Stimulated activated CD8-positive, alpha-beta memory T cell treated with anti-CD3 and anti-CD28 coated beads, Interleukin-4, amount 100 ng/mL, for 4 hours (primary cell): ENCODE measurements around the gene IL18R1.
A peak's percentile ranks its signal among the peaks of the same experiment; 100 is the strongest.
"Not testable (repeated sequence)": the region's sequence is repeated elsewhere in the genome, so short reads cannot be mapped to it uniquely, and the experiment has no call there.

Experiments
- DNase-seq, 2 donors: peaks; one replicate each; pipeline ENCODE4 v3.0.0-alpha.2; 2020; ENCODE audit warnings: low read depth in 2 of 2, low spot score in 1 of 2

The IL18R1 gene

GRCh38 chr2:102355526-102356380 lies at the start of gene IL18R1:
TSS of gene IL18R1 (plus strand) at chr2:102355796. CDS start at chr2:102362661, 6,865 bp downstream.
- peak; percentile 32 to 64 for DNase-seq

- no peak for DNase-seq
Observed at GRCh38 chr2:102306125-102306524, 49.5 kb upstream of the IL18R1 start.

DNA sequence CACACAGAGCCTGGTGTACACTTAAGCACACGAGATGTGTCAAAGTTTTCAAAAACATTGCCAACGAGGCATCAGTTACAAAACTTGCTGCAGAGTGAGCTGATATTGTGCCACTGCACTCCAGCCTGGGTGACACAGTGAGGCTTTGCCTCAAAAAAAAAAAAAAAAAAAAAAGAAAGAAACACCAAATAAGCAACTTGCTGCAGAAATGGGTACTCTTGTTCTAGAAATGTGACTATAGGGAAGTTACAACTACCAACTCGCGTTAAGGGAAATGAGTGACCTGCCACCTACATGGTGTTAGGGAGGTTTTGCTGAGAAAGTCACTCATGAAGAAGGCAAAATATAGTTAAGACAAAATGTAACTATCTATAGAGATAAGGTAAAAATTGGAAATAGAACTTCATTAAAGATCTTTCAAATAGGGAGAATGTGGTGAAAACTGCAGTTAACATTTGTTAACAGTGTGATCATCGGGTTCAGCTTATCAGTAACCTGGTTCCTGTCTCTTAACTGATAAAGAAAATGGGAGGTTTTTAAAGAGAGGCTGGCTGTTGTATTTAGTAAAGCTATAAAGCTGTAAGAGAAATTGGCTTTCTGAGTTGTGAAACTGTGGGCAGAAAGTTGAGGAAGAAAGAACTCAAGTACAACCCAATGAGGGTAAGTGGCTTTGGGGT lies 44.5 kb upstream of the IL18R1 start, which contains the start of gene IL1RL1:
IL1RL1 (plus strand) TSS at position 600 of the 677 bp plus-strand sequence. CDS start 26,702 bp downstream, outside the sequence.
- no peak for DNase-seq

GRCh38 chr2:102313025-102313424 lies 42.6 kb upstream of the IL18R1 start:
- DNase-seq = no peak

- DNase-seq = no peak
Observed at GRCh38 chr2:102313471-102313870, 42.1 kb upstream of the IL18R1 start.

- DNase-seq = no peak
Observed at GRCh38 chr2:102313950-102314349, 41.6 kb upstream of the IL18R1 start.

DNA sequence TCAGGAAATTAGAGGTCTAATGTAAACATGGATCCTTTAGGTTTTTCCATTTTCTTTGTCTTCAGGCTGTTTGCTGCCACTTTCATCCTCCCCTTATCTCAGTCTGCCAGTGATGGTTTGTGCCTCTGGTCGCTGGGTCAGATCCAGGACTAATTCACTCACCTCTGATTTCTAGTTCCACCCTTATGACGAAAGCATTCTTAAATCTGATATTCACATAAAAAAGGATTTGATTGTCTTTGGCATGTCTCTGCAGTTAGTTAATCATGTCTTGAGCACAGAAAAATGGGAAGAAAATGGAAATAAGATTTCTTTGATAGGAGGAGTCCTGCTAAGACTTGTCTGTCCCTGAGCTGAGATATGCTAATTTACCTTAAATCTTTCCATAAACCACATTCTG lies 39.7 kb upstream of the IL18R1 start:
- DNase-seq = no peak

DNA sequence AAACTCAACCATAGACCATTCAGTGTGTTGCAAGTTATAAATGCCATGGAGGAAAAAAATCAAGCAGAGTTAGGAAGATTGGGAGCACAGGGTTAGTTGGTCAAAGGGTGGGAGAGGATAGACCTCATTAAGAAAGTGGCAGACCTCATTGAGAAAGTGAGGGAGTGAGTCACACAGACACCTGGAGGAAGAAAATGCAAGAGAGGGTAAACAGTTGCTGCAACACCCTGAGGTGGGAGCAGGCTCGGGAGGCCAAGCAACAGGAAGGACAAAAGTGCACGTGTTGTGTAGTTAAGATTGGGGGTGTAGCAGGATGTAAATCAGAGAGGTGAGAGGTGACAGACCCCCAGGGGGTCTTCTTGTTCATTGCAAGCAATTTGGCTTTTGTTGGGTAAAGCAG lies 37.9 kb upstream of the IL18R1 start:
- DNase-seq = no peak

DNA sequence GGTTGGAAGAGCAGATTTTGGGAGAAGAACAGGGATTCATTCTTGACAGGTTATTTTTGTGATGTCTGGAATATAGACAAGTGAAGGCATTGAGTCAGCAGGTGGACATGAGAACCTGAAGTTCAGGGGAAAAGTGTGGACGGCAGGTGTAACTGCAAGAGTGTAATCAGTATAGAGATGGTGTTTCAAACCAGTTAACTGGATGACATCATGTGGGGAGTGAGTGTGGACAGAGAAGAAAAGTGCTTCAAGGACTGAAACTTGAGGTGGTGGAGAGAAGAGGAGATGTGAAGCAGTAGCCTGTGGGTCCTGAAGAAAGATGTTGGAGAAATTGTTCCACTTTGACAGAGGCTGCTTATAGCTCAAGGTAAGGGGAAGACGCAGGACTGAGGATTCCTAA lies 37.2 kb upstream of the IL18R1 start:
- DNase-seq = no peak

- no peak for DNase-seq
Observed at GRCh38 chr2:102321941-102322719, 33.5 kb upstream of the IL18R1 start.

DNA sequence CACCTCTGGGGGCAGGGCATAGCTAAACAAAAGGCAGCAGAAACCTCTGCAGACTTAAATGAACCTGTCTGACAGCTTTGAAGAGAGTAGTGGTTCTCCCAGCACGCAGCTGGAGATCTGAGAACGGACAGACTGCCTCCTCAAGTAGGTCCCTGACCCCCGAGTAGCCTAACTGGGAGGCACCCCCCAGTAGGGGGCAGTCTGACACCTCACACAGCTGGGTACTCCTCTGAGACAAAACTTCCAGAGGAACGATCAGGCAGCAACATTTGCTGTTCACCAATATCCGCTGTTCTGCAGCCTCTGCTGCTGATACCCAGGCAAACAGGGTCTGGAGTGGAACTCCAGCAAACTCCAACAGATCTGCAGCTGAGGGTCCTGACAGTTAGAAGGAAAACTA lies 30.7 kb upstream of the IL18R1 start:
- DNase-seq = not testable (repeated sequence)

GRCh38 chr2:102331311-102331980 lies 24.1 kb upstream of the IL18R1 start:
- no peak for DNase-seq

GRCh38 chr2:102334486-102334885 lies 21.1 kb upstream of the IL18R1 start:
- no peak for DNase-seq

DNA sequence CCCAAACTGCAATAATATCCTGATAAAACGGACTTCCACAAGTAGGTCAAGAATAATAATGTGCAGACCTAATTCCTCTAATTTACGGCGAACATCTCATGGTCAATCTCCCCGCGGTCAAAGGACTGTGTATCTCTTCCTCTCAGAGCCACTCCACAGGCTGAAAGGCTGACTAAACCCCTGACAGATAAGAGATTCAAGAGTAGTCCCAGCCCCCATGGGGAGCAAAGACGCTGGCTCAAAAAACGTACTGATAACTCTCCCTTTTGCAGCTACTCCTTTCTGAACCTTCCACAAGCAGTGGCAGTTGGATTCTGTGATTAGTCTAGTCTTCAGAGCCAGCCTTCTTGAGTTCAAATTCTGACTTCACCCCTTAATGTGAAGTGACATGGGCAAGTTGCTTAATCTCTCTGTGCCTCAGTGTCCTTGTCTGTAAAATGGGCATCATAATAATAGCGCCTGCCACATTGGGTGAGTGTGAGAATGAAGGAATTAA lies 19.7 kb upstream of the IL18R1 start:
- no peak for DNase-seq

GRCh38 chr2:102336502-102336945 lies 19.1 kb upstream of the IL18R1 start:
- no peak for DNase-seq

DNA sequence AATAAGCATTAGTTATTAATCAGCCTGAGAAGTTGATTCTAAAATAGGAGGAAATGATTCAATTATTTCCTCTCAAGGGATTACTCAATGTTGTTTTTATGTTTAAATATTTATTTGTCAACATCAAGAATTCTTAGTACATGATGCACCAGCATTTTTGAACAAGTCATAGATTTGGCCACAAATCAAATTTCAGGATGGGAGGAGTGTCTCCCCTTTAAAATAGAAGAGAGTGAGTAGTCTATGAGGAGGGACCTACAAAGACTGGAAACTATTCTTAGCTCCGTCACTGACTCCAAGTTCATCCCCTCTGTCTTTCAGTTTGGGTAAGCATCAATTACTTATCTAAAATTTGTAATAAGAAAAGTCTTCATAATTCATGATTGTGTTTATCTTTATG lies 18.6 kb upstream of the IL18R1 start:
- DNase-seq = no peak

GRCh38 chr2:102337481-102338386 lies 17.9 kb upstream of the IL18R1 start:
- no peak for DNase-seq

GRCh38 chr2:102340778-102341177 lies 14.8 kb upstream of the IL18R1 start:
- DNase-seq = no peak

- no peak for DNase-seq
Observed at GRCh38 chr2:102342888-102343287, 12.7 kb upstream of the IL18R1 start.

DNA sequence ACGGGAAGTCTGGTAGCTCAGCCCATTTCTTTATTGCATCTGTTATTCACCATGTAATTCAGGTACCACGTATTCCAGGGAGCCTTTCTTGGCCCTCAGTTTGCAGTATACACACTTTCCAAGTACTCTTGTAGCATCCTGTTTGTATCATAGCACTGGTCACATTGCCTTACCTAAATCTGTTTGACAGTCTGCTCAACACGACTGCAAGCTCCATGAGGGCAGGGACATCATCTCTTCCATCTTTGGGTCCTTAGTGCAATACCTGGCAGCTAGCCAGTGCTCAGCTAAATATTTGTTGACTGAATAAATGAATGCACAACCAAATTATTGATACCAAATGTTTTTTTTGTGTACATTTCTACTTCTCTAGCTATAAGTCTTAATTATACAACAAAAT lies 11.2 kb upstream of the IL18R1 start:
- no peak for DNase-seq
